H1 (cell line): ENCODE results near the gene BLOC1S4. TPM values are rescaled to one million over a fixed set of nuclear protein-coding genes. Genes with fewer than 3 reads are reported as not detected.

Experiments
- ATF3 ChIP-seq: IDR thresholded peaks from 2 replicates; pipeline ENCODE4 v1.6.1; 2011; ENCODE audit warnings: low read depth, mild to moderate bottlenecking, low read length; ENCODE audit not compliant: insufficient read depth
- CREB1 ChIP-seq: IDR thresholded peaks from 2 replicates; pipeline ENCODE4 v1.6.1; 2012; ENCODE audit warnings: inconsistent platforms
- CTCF ChIP-seq, 3 experiments: IDR thresholded peaks; 1 replicate in 2 of 3; 2 replicates in 1 of 3; pipeline versions ENCODE4 v1.5.1 to v1.6.1; 2011; ENCODE audit warnings: low read length in 3 of 3, mild to moderate bottlenecking in 3 of 3, inconsistent platforms in 2 of 3, low read depth in 1 of 3, moderate library complexity in 1 of 3; ENCODE audit not compliant: insufficient read depth in 1 of 3; ENCODE audit errors: control extremely low read depth in 1 of 3
- KDM5A ChIP-seq: fragments of 200-600 bp; IDR thresholded peaks from 2 replicates; pipeline ENCODE4 v1.7.1; 2012; ENCODE audit warnings: mild to moderate bottlenecking, low read length, inconsistent platforms, mixed read lengths
- YY1 ChIP-seq: IDR thresholded peaks from 2 replicates; pipeline ENCODE4 v1.6.1; 2011; ENCODE audit warnings: low read depth, mild to moderate bottlenecking, low read length
- polyA plus RNA-seq, 7 experiments: library from polyadenylated mRNA; depleted of rRNA in 3 of 7; stranded (reverse) in 5 of 7; unstranded in 2 of 7; fragments of >200 nt in 5 of 7; fragments of 200-250 nt in 2 of 7; gene quantifications; 1 replicate in 5 of 7; 2 replicates in 1 of 7; 4 replicates in 1 of 7; pipeline versions ENCODE4 v1.2.1 to v1.2.3, GENCODE V29; 2011 to 2013; ENCODE audit warnings: missing spikeins in 2 of 7, mixed read lengths in 2 of 7
- total RNA-seq: library from RNA; stranded (reverse); fragmentation: NEBNext Ultra II Directional; extraction: Animal tissue kit (Norgen Biotek cat#: 25700); gene quantifications from 2 replicates; pipeline ENCODE4 v1.2.1, GENCODE V29; 2021

BLOC1S4 gene
- total and polyA plus RNA-seq, 2 of the 8 experiments (the other 6 are each of a cell fraction or from before 2014, with no cell fraction given) = 19.1 to 27.8 TPM

GRCh38 chr4:6705646-6706045 lies 10.3 kb upstream of the BLOC1S4 start (continued):
- TF ChIP-seq CTCF (IDR thresholded peaks at IDR 0.05; ENCODE audit: control extremely low read depth in 1 of 3, insufficient read depth in 1 of 3, low read depth in 1 of 3, low read length in 3 of 3) (no peak), YY1 (no peak), KDM5A (no peak), CREB1 (no peak), ATF3 (no peak)
